Activated CD4-positive, alpha-beta memory T cell treated with anti-CD3 and anti-CD28 coated beads, Interleukin-2, amount 10 ng/mL, durations not matched to agents 7 days and 5 days (primary cell): Measurements from ENCODE around the gene NDUFAF8. TPM values are rescaled to one million over a fixed set of nuclear protein-coding genes. Genes with fewer than 3 reads are reported as not detected.

ENCODE experiments used
- CTCF ChIA-PET: fragments of 350-600 bp; sonication (Branson Sonifier 250); formaldehyde crosslinking; loops from one replicate; lab custom pipeline; 2021; ENCODE audit warnings: antibody characterized with exemption, inconsistent platforms; lab: Charles Lee
- POLR2A ChIA-PET: fragments of 350-600 bp; sonication (Branson Sonifier 250); formaldehyde crosslinking; loops from one replicate; lab custom pipeline; 2021; ENCODE audit warnings: antibody characterized with exemption; lab: Charles Lee
- DNase-seq: peaks from one replicate; pipeline ENCODE4 v3.0.0-alpha.2; 2020
- H3K27ac Mint-ChIP-seq: one replicate; pipeline ENCODE4 v1.8.0; 2021; ENCODE audit warnings: mild to moderate bottlenecking, mixed read lengths
- H3K27me3 Mint-ChIP-seq: one replicate; pipeline ENCODE4 v1.8.0; 2021; ENCODE audit warnings: mixed read lengths
- H3K36me3 Mint-ChIP-seq: one replicate; pipeline ENCODE4 v1.8.0; 2021; ENCODE audit warnings: low read depth, mixed read lengths
- H3K4me1 Mint-ChIP-seq: one replicate; pipeline ENCODE4 v1.8.0; 2021; ENCODE audit warnings: mixed read lengths
- H3K4me3 Mint-ChIP-seq: one replicate; pipeline ENCODE4 v1.8.0; 2021; ENCODE audit warnings: mild to moderate bottlenecking, mixed read lengths
- H3K9me3 Mint-ChIP-seq: one replicate; pipeline ENCODE4 v1.8.0; 2021; ENCODE audit warnings: mixed read lengths
- total RNA-seq, 2 experiments: library from RNA; stranded (reverse); gene quantifications; one replicate each; pipeline ENCODE4 v1.2.3, GENCODE V29; 2021

Gene NDUFAF8
- total RNA-seq, 2 experiments from 2014 or later, result 27.8 to 33.5 TPM

DNA sequence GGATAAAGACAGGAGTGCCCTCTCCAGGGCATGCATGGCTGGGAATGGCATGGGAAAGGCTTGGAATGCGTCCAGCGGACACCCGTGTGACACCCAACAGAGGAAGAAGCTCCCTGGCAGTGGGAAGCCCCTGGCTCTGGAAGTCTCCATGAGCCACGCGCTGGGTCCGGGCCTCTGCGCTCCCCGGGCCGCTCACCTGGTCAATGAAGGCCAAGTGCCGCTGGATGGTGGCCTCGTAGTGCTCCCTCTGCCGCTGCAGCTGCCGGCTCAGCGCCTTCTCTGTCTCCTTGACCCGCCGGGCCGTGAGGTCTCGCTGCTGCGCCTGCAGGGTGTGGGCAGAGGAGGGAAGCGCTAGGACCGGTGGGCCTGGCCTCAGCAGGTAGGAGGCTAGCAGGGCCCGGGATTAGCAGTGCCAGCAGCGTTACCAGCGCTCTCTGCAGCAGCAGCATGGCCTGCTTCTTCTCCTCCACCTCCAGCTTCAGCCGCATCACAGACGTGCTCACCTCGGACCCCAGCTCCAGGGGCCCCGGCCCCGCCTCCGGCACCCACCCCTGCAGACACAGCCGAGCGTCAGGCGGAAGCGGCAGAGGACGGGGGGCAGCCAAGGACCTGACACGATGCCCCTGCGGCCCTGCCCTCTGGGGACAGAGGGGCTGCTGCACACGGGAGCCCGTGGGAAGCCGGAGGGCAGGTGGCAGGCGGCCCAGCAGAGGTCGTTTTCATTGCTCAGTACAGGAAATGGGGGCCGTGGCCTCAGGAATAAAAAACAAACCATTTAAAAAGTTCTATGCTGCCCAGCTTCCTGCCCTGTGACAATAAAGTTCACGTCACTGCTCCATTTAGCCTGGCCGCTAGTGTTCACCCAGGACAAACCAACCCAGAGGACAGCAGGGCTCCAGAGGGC is 42.4 kb upstream of the NDUFAF8 start:
- no peaks in the 10 kb centered on the region for H3K9me3 Mint-ChIP-seq
- H3K4me1 Mint-ChIP-seq, result no peaks in the 10 kb centered on the region
- H3K36me3 Mint-ChIP-seq, result no peaks in the 10 kb centered on the region
- no peak for DNase-seq
- H3K27ac Mint-ChIP-seq, result no peak overlapping the region
- CTCF ChIA-PET, result no interaction called here
- POLR2A ChIA-PET, result no interaction called here
- H3K4me3 Mint-ChIP-seq, result no peak overlapping the region
- no peaks in the 10 kb centered on the region for H3K27me3 Mint-ChIP-seq

- Mint-ChIP-seq H3K27ac (no peak overlapping the region), H3K4me3 (no peak overlapping the region), H3K9me3 (no peaks in the 10 kb centered on the region), H3K4me1 (no peaks in the 10 kb centered on the region), H3K27me3 (no peaks in the 10 kb centered on the region), H3K36me3 (no peaks in the 10 kb centered on the region)
- ChIA-PET POLR2A (no interaction called here), CTCF (no interaction called here)
- DNase-seq, result no peak
Measured at GRCh38 chr17:81197409-81197795, 41.7 kb upstream of the NDUFAF8 start.

DNA sequence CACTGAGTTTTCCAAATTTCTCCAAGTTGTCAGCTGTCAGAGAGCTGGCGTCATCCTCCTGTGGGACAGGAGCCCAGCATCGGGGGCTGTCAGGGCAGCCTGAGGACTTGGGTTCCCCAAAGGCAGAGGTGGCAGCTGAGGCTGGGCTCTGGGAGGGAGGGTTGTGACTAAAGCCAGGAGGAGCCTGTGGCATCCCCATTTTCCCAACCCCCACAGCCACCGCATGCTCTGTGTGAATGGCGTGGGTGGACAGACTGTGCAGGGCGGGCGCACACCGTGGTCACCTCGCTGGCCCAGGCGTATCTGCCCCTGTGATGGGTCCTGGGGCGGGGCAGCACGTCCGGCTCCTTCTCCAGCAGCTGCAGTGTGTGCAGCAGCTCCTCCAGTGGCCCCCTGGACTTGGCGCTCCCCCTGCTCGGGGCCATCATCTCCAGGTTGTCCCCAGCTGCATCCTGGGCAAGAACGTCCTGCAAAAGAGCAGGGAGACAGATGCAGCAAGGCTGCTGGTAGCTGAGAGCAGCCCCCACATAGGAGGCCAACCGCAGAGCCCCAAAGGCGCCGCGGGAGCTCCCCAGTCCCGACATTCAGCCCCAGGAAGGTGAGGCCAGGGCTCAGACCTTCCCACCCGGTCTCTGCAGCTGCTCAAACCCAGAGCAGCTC is 41.2 kb upstream of the NDUFAF8 start:
- no peak for DNase-seq
- POLR2A ChIA-PET, result no interaction called here
- Mint-ChIP-seq H3K4me1 (no peaks in the 10 kb centered on the region), H3K27me3 (no peaks in the 10 kb centered on the region), H3K4me3 (no peak overlapping the region), H3K9me3 (no peaks in the 10 kb centered on the region), H3K27ac (no peak overlapping the region), H3K36me3 (no peaks in the 10 kb centered on the region)
- CTCF ChIA-PET, result no interaction called here

DNA sequence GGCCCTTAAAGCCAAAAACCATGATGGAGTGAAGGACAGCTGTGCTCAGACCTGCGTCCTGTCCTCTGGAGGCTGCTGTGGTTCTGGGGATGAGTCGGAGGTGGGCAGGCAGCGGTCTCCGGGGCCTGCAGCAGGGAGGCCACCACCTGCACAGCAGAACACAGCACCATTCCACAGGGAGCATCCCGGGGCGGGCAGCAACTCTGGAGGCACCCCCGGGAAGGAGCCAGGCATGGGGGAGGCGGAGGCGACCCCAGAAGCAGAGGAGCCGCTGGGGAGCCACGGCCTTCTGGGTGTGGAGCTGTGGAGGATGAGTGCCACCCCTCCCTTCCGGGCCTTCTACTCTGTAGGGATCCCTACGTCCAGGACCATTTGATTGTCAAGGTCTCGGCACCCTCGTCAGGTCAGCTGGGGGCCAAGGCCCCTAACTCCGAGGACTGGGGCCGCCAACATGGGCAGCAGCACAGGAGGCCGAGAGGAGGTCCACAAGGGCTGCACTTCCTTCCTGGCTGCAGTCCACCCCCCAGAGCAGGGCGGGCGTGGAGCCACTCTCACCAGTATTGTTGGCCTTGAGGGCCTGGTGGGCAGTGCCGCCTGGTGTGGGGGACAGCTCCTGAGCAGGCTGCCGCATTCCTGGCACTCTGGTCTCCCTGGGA is 40.2 kb upstream of the NDUFAF8 start:
- H3K4me3 Mint-ChIP-seq, result no peak overlapping the region
- ChIA-PET CTCF (no interaction called here), POLR2A (no interaction called here)
- H3K9me3 Mint-ChIP-seq, result no peaks in the 10 kb centered on the region
- no peak overlapping the region for H3K27ac Mint-ChIP-seq
- H3K36me3 Mint-ChIP-seq, result no peaks in the 10 kb centered on the region
- H3K27me3 Mint-ChIP-seq, result no peaks in the 10 kb centered on the region
- no peak for DNase-seq
- H3K4me1 Mint-ChIP-seq, result no peaks in the 10 kb centered on the region

DNA sequence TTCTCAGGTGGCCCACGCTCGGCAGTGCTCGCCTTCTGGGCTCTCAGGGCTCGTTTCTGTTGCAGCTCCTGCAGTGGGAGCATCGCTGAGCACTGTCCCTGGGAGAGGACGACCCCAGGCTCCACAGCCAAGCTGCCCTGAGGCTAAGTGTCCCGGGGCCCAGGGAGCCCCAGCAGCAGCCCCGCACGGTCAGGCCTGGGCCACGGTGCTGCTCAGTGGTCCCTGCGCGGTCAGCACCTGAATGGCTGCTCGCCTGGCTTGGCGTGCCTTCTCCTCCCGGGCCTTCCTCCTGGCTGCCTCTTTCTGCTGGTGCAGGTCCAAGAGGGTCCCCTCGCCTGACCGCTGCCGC is 39.7 kb upstream of the NDUFAF8 start:
- H3K27me3 Mint-ChIP-seq, result no peaks in the 10 kb centered on the region
- H3K4me1 Mint-ChIP-seq, result no peaks in the 10 kb centered on the region
- H3K36me3 Mint-ChIP-seq, result no peaks in the 10 kb centered on the region
- H3K27ac Mint-ChIP-seq, result no peak overlapping the region
- H3K9me3 Mint-ChIP-seq, result no peaks in the 10 kb centered on the region
- CTCF ChIA-PET, result no interaction called here
- DNase-seq, result no peak
- POLR2A ChIA-PET, result no interaction called here
- H3K4me3 Mint-ChIP-seq, result no peak overlapping the region

DNA sequence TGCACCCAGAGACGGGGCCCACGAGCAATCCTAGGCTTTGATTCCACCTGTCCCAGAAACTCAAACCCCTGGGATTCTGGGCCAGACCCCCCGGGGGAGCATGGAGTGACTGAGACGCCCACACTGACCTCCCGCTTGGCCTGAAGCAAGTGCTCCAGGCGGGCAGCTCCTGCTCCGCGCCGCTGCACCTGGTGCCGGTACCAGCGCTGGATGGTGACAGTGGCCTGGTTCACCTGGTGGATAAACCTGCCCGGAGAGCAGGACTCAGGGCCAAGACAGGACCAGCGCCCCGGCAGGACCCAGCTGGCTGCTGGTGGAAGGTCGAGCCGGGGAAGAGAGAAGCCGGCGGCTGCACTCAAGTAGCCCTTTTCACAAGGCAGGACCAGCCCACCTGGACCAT is 38.9 kb upstream of the NDUFAF8 start:
- H3K27me3 Mint-ChIP-seq, result no peaks in the 10 kb centered on the region
- H3K9me3 Mint-ChIP-seq, result no peaks in the 10 kb centered on the region
- H3K36me3 Mint-ChIP-seq, result no peaks in the 10 kb centered on the region
- ChIA-PET POLR2A (no interaction called here), CTCF (no interaction called here)
- no peaks in the 10 kb centered on the region for H3K4me1 Mint-ChIP-seq
- DNase-seq, result no peak
- H3K27ac Mint-ChIP-seq, result no peak overlapping the region
- no peak overlapping the region for H3K4me3 Mint-ChIP-seq

DNA sequence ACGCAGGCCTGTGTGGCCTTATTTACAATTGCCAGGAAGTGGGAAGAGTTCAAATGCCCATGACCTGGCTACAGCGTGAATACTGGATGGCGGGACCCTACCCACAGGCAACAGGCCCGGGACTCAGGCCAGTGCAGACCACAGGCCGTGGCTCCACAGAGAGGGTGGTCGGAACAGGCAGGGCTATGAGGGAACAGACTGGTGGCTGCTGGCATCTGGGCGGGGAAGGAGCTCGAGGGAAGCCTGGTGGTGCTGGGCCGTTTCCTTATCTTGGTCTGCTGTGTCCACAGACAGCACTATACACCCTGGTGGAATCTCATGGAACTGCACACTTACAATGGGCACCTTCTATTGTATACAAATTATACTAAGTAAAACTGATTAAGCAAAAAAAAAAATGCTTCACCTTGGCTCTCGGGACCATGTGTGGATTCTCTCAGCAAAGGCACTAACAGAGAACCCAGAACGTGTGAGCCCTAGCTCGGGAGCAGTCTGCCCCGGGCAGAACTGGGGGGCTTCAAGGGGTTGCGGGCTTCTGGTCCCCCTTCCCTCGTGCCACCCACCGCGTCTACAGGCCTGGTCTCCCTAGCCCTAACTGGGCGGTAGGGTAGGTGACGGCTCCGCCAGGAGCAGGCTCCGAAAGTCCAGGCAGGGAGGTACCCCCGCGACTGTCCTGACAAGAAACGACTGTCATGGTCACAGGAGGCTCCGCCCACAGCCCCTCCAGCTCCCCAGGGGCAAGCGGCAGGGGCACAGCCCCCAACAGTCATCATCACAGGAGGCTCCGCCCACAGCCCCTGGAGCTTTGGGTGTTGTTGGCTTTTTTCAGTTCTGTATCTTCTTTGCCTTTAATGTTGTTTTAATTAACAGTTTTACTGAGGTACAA is 38.2 kb upstream of the NDUFAF8 start:
- ChIA-PET CTCF (no interaction called here), POLR2A (interaction anchor here (0.7 kb wide), 1 partner anchor 10 kb away, joined by 3 read pairs; no protein-coding TSS in a partner anchor)
- Mint-ChIP-seq H3K27me3 (no peaks in the 10 kb centered on the region), H3K36me3 (no peaks in the 10 kb centered on the region), H3K27ac (no peak overlapping the region), H3K4me3 (no peak overlapping the region), H3K9me3 (no peaks in the 10 kb centered on the region), H3K4me1 (no peaks in the 10 kb centered on the region)
- peak; percentile 31 for DNase-seq

GRCh38 chr17:81202318-81202717 is 36.8 kb upstream of the NDUFAF8 start:
- no peaks in the 10 kb centered on the region for H3K4me1 Mint-ChIP-seq
- CTCF ChIA-PET, result no interaction called here
- POLR2A ChIA-PET, result no interaction called here
- H3K36me3 Mint-ChIP-seq, result no peaks in the 10 kb centered on the region
- H3K27me3 Mint-ChIP-seq, result no peaks in the 10 kb centered on the region
- no peak overlapping the region for H3K27ac Mint-ChIP-seq
- H3K4me3 Mint-ChIP-seq, result no peak overlapping the region
- no peaks in the 10 kb centered on the region for H3K9me3 Mint-ChIP-seq
- no peak for DNase-seq

GRCh38 chr17:81203136-81203535 is 36.0 kb upstream of the NDUFAF8 start:
- Mint-ChIP-seq H3K4me1 (no peaks in the 10 kb centered on the region), H3K4me3 (no peak overlapping the region), H3K27me3 (no peaks in the 10 kb centered on the region), H3K9me3 (no peaks in the 10 kb centered on the region), H3K36me3 (no peaks in the 10 kb centered on the region), H3K27ac (no peak overlapping the region)
- ChIA-PET POLR2A (no interaction called here), CTCF (no interaction called here)
- DNase-seq, result no peak

DNA sequence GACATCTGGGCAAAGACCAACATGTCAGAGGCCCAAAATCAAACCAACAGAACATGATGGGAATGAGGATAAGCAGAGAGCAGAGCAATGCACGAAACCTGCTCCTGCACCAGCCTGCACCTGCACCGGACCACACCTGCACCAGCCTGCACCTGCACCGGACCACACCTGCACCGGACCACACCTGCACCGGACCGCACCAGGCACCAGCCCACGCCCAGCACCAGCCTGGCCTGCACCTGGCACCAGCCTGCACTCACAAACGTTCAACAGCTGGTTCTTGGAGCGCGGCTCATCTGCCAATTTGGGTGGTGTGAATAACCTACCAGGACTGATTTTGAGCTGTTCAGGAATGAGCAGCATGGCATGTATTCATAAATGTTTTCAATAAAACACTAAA is 34.5 kb upstream of the NDUFAF8 start:
- H3K36me3 Mint-ChIP-seq, result no peaks in the 10 kb centered on the region
- H3K4me1 Mint-ChIP-seq, result no peaks in the 10 kb centered on the region
- no peak for DNase-seq
- H3K9me3 Mint-ChIP-seq, result no peaks in the 10 kb centered on the region
- no peak overlapping the region for H3K4me3 Mint-ChIP-seq
- ChIA-PET POLR2A (no interaction called here), CTCF (no interaction called here)
- H3K27ac Mint-ChIP-seq, result no peak overlapping the region
- no peaks in the 10 kb centered on the region for H3K27me3 Mint-ChIP-seq

GRCh38 chr17:81206166-81206565 is 33.0 kb upstream of the NDUFAF8 start:
- Mint-ChIP-seq H3K4me1 (no peaks in the 10 kb centered on the region), H3K27ac (no peak overlapping the region), H3K9me3 (no peaks in the 10 kb centered on the region), H3K27me3 (no peaks in the 10 kb centered on the region), H3K4me3 (no peak overlapping the region), H3K36me3 (no peaks in the 10 kb centered on the region)
- CTCF ChIA-PET, result interaction anchor here (0.8 kb wide), 1 partner anchor 206 kb away, joined by 3 read pairs; no protein-coding TSS in a partner anchor
- POLR2A ChIA-PET, result no interaction called here
- DNase-seq, result no peak

DNA sequence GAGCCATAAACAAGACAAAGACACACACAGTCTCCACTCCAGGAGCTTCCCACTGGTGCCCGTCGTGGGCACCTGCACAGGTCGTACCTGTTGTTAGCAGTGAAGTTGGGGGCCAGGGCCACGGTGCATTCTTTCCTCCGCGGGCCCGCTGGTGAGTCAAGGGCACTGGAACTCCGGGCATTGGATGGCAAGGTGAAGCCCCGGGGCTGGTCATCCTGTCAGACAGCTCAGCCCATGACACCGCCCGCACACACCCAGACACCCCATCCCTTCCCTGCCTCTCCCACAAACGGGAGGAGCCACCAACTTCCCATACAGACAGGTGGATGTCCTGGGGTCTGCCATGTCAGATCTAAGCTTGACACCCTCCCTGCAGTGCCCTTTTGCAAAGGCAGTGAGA is 32.5 kb upstream of the NDUFAF8 start:
- Mint-ChIP-seq H3K4me3 (no peak overlapping the region), H3K27me3 (no peaks in the 10 kb centered on the region), H3K27ac (no peak overlapping the region), H3K9me3 (no peaks in the 10 kb centered on the region), H3K4me1 (no peaks in the 10 kb centered on the region), H3K36me3 (no peaks in the 10 kb centered on the region)
- POLR2A ChIA-PET, result no interaction called here
- CTCF ChIA-PET, result no interaction called here
- no peak for DNase-seq
